Mesendoderm (in vitro differentiated cells): ENCODE measurements around the gene THAP7.

Experiments used
- DNase-seq: peaks from one replicate; pipeline ENCODE4 v3.0.0; 2013
- H2AK5ac ChIP-seq: 2 replicates; pipeline ENCODE4 v1.6.1; 2013; ENCODE audit warnings: low read length, inconsistent platforms
- H2BK120ac ChIP-seq: 2 replicates; pipeline ENCODE4 v1.6.1; 2013; ENCODE audit warnings: low read depth, mild to moderate bottlenecking, low read length, moderate library complexity, mixed read lengths
- H2BK15ac ChIP-seq: replicated peaks from 2 replicates; pipeline ENCODE4 v1.6.1; 2013; ENCODE audit warnings: low read depth, mild to moderate bottlenecking, moderate library complexity
- H2BK5ac ChIP-seq: 2 replicates; pipeline ENCODE4 v1.6.1; 2013; ENCODE audit warnings: low read length, inconsistent platforms
- H3K18ac ChIP-seq: 2 replicates; pipeline ENCODE4 v1.6.1; 2013; ENCODE audit warnings: mild to moderate bottlenecking, low read length, mixed read lengths
- H3K23ac ChIP-seq: one replicate; pipeline ENCODE4 v1.6.1; 2013; ENCODE audit warnings: low read length
- H3K27ac ChIP-seq: 2 replicates; pipeline ENCODE4 v1.5.1; 2013; ENCODE audit warnings: low read depth, mild to moderate bottlenecking, inconsistent platforms, low read length, moderate library complexity
- H3K27me3 ChIP-seq: 2 replicates; pipeline ENCODE4 v1.6.1; 2013; ENCODE audit warnings: low read length, control low read depth, mild to moderate bottlenecking, inconsistent platforms; ENCODE audit not compliant: insufficient read depth, poor library complexity
- H3K36me3 ChIP-seq: 2 replicates; pipeline ENCODE4 v1.6.1; 2013; ENCODE audit warnings: low read length, inconsistent platforms; ENCODE audit not compliant: control insufficient read depth, insufficient read depth
- H3K4ac ChIP-seq: one replicate; pipeline ENCODE4 v1.6.1; 2013; ENCODE audit warnings: low read depth, mild to moderate bottlenecking, low read length, moderate library complexity
- H3K4me1 ChIP-seq: 2 replicates; pipeline ENCODE4 v1.6.1; 2013; ENCODE audit warnings: low read depth, low read length, inconsistent platforms; ENCODE audit not compliant: control insufficient read depth
- H3K4me2 ChIP-seq: 2 replicates; pipeline ENCODE4 v1.6.1; 2013; ENCODE audit warnings: low read length
- H3K4me3 ChIP-seq: 2 replicates; pipeline ENCODE4 v1.5.1; 2013; ENCODE audit warnings: mild to moderate bottlenecking, low read length
- H3K56ac ChIP-seq: one replicate; pipeline ENCODE4 v1.6.1; 2013; ENCODE audit warnings: low read length
- H3K79me1 ChIP-seq: 2 replicates; pipeline ENCODE4 v1.6.1; 2013; ENCODE audit warnings: low read length, inconsistent platforms
- H3K79me2 ChIP-seq: 2 replicates; pipeline ENCODE4 v1.6.1; 2013; ENCODE audit warnings: mild to moderate bottlenecking, low read length; ENCODE audit not compliant: control insufficient read depth, insufficient read depth
- H3K9ac ChIP-seq: 2 replicates; pipeline ENCODE4 v1.6.1; 2013; ENCODE audit warnings: low read length, inconsistent platforms
- H4K5ac ChIP-seq: one replicate; pipeline ENCODE4 v1.6.1; 2013; ENCODE audit warnings: low read length
- H4K8ac ChIP-seq: one replicate; pipeline ENCODE4 v1.6.1; 2013; ENCODE audit warnings: low read depth, mild to moderate bottlenecking, control low read depth, low read length, moderate library complexity
- WGBS: extraction: QIAGEN DNeasy Blood & Tissue Kit; methylation state at CpG from one replicate; pipeline ENCODE4 v1.1.7; 2013; ENCODE audit warnings: low lambda C conversion rate, missing lambda C conversion rate; ENCODE audit not compliant: insufficient coverage; ENCODE audit errors: extremely low coverage; 5-methylcytosine and 5-hydroxymethylcytosine counted together

Gene THAP7

DNA sequence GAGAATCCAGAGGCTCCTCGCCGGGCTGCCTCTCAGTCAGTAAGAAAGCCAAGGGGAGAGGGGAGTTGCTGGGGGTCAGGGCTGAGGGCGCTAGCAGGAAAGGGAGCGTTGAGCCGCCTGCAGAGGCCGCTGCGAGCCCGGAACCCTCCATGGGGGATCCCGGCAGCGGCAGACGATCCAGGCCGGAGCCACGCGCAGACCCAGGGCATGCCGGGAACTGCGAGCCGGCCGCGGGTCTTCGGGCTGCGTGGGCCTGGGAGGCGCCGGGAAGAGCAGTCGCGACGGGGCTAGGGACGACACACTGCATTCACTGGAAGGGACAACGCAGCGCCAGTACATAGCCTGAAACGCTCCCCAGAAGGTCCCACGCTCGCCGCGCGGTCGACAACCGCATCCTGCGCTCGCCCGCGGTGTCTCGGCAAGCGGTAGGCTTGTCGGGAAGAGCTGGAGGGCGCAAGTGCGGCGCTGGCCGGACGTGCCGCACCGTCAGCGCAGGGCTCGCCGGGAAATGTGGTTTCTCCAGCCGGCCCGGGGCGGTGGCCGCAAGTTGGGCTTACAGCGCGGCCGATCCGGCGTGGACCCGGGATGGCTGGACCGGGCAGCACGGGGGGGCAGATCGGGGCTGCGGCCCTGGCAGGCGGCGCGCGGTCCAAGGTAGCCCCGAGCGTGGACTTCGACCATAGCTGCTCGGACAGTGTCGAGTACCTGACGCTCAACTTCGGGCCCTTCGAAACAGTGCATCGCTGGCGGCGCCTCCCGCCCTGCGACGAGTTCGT, 19.9 kb downstream of the THAP7 start, which contains the start of gene LZTR1:
TSS of gene LZTR1 (plus strand) at position 511 of the 776 bp plus-strand sequence. CDS start at position 586, 75 bp downstream.
- Histone ChIP-seq H3K56ac (peak within 1 kb of the TSS; percentile 99), H3K4me2 (peak within 1 kb of the TSS; percentile 90), H2BK5ac (peak within 1 kb of the TSS; percentile 97), H3K27ac (peak within 1 kb of the TSS; percentile 86), H3K9ac (peak within 1 kb of the TSS; percentile 98), H2BK120ac (no peak within 1 kb of the TSS), H2BK15ac (no peak within 1 kb of the TSS), H3K27me3 (no peaks in the 10 kb centered on the region), H3K18ac (peak within 1 kb of the TSS; percentile 75), H4K8ac (no peak within 1 kb of the TSS), H3K79me2 (no peaks in the 10 kb centered on the region), H3K4me3 (peak within 1 kb of the TSS; percentile 93), H3K4me1 (peaks cover 9% of the 10 kb centered on the region), H3K79me1 (peaks cover 4% of the 10 kb centered on the region), H3K36me3 (no peaks in the 10 kb centered on the region), H4K5ac (no peak within 1 kb of the TSS), H2AK5ac (peak within 1 kb of the TSS; percentile 91), H3K23ac (peak within 1 kb of the TSS; percentile 92), H3K4ac (peak within 1 kb of the TSS; percentile 38)
- DNase-seq: peak; percentile 90
- no CpG with 5 or more reads among the region's 87 CpGs for WGBS

- peak overlapping the region; percentile 99 for H3K56ac ChIP-seq
- WGBS: no CpG with 5 or more reads among the region's 10 CpGs
- peaks cover 4% of the 10 kb centered on the region for H3K79me1 ChIP-seq
Observed at GRCh38 chr22:20980938-20981722, 20.8 kb downstream of the THAP7 start.

DNA sequence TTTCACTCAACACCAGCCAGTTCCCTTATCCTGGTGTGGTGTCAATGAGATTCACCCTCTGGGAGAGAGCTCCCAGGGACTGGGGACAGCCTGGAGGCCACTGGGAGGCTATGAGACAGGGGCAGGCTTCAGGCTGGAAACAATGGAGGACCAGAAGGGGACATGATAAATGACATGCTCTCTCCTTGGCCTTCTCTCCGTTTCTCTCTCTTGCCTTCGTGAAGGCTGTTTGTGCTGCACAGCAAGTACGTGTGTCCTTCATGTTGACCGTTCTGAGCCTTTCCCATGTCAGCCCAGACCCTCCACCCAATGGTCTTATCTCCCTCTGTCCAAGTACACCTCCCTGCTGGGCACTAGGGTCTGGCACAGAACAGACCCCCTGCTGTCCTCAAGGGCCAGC, 21.4 kb downstream of the THAP7 start:
- H3K56ac ChIP-seq: no peak overlapping the region
- no CpG with 5 or more reads among the region's 4 CpGs for WGBS
- H2BK5ac ChIP-seq: no peak overlapping the region
- H4K8ac ChIP-seq: no peak overlapping the region
- no peaks in the 10 kb centered on the region for H3K36me3 ChIP-seq
- peaks cover 4% of the 10 kb centered on the region for H3K79me1 ChIP-seq
- H3K4me1 ChIP-seq: peaks cover 9% of the 10 kb centered on the region
- H4K5ac ChIP-seq: no peak overlapping the region
- H3K9ac ChIP-seq: no peak overlapping the region
- no peaks in the 10 kb centered on the region for H3K79me2 ChIP-seq
- H3K23ac ChIP-seq: no peak overlapping the region
- H3K4me2 ChIP-seq: no peak overlapping the region
- H3K4ac ChIP-seq: no peak overlapping the region
- H2AK5ac ChIP-seq: no peak overlapping the region
- H2BK120ac ChIP-seq: no peak overlapping the region
- H2BK15ac ChIP-seq: no peak overlapping the region
- H3K27me3 ChIP-seq: no peaks in the 10 kb centered on the region
- H3K27ac ChIP-seq: no peak overlapping the region
- no peak overlapping the region for H3K4me3 ChIP-seq
- no peak overlapping the region for H3K18ac ChIP-seq
- DNase-seq: no peak

More at GRCh38 chr22:20980938-20981722, 20.8 kb downstream of the THAP7 start:
- H3K36me3 ChIP-seq: no peaks in the 10 kb centered on the region
- no peak overlapping the region for H3K18ac ChIP-seq
- H3K4me3 ChIP-seq: peak overlapping the region; percentile 53
- peak overlapping the region; percentile 91 for H2AK5ac ChIP-seq
- H2BK5ac ChIP-seq: peak overlapping the region; percentile 54
- H3K27ac ChIP-seq: no peak overlapping the region
- H2BK120ac ChIP-seq: no peak overlapping the region
- H3K27me3 ChIP-seq: no peaks in the 10 kb centered on the region
- peak overlapping the region; percentile 98 for H3K9ac ChIP-seq
- peak overlapping the region; percentile 81 for H3K4me2 ChIP-seq
- no peak for DNase-seq
- H2BK15ac ChIP-seq: no peak overlapping the region
- no peaks in the 10 kb centered on the region for H3K79me2 ChIP-seq
- no peak overlapping the region for H4K5ac ChIP-seq
- peak overlapping the region; percentile 76 for H3K23ac ChIP-seq
- no peak overlapping the region for H4K8ac ChIP-seq
- no peak overlapping the region for H3K4ac ChIP-seq
- H3K4me1 ChIP-seq: peaks cover 9% of the 10 kb centered on the region

DNA sequence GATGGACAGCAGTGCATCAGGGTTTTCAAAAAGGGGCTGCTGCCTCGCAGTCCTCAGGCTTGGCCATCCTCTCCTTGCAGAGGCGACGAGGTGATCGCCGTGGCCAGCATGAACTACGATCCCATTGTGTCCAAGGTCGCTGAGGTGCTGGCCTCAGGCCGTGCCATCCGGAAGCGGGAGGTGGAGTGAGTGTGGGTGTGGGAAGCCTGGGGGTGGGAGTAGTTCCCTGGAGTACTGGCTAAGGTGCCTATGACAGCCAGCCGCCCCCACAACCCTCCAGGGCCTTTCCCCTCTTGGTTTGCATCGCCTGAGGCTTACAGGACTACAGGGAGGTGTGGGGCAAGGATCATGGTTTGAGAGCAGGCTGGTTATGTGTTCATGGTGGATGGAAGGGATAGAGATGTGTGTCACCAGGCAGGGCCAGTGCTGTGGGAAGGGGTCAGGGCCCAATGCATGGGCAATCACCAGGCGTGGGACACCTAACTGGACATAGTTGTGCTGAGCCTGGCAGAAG, 21.9 kb downstream of the THAP7 start:
- Histone ChIP-seq H2AK5ac (peak overlapping the region; percentile 9), H3K79me2 (no peaks in the 10 kb centered on the region), H2BK5ac (no peak overlapping the region), H4K5ac (no peak overlapping the region), H3K27me3 (no peaks in the 10 kb centered on the region), H2BK120ac (no peak overlapping the region), H3K4me2 (peak overlapping the region; percentile 6), H3K4me1 (peaks cover 9% of the 10 kb centered on the region), H3K9ac (peak overlapping the region; percentile 23), H3K23ac (no peak overlapping the region), H3K36me3 (no peaks in the 10 kb centered on the region), H3K4ac (no peak overlapping the region), H3K4me3 (no peak overlapping the region), H3K27ac (no peak overlapping the region), H3K56ac (peak overlapping the region; percentile 65), H3K79me1 (peaks cover 4% of the 10 kb centered on the region), H4K8ac (no peak overlapping the region), H3K18ac (no peak overlapping the region), H2BK15ac (no peak overlapping the region)
- WGBS: no CpG with 5 or more reads among the region's 13 CpGs
- no peak for DNase-seq

DNA sequence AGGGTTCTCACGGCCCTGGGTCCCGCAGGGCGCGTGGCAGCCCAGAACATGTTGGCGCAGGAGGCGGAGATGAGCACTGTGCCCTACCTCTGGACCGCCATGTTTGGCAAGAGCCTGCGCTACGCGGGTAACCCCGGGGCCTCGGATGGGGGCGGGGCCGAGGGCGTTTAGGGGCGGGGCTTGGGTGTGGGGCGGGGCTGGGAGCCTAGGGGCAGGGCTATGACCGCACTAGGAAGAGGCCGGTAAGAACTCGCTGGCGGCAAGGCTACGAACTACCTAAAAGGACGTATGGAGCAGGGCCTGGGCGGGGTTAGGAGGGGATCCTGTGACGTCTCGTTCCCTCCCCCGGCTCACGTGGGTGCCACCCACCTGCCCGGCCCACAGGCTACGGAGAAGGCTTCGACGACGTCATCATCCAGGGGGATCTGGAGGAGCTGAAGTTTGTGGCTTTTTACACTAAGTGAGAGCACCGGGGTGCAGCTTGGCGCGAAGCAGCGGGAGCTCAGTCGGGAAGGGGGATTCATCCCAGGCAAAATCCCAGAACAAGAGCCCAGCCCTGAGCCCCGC, 22.6 kb downstream of the THAP7 start:
- Histone ChIP-seq H3K27ac (no peak overlapping the region), H3K4ac (no peak overlapping the region), H3K9ac (peak overlapping the region; percentile 30), H3K4me2 (peak overlapping the region; percentile 53), H2BK5ac (no peak overlapping the region), H4K8ac (no peak overlapping the region), H3K36me3 (no peaks in the 10 kb centered on the region), H3K79me1 (peaks cover 4% of the 10 kb centered on the region), H2BK15ac (no peak overlapping the region), H3K18ac (no peak overlapping the region), H3K27me3 (no peaks in the 10 kb centered on the region), H4K5ac (no peak overlapping the region), H3K23ac (no peak overlapping the region), H2BK120ac (no peak overlapping the region), H2AK5ac (no peak overlapping the region), H3K4me3 (no peak overlapping the region), H3K4me1 (peaks cover 9% of the 10 kb centered on the region), H3K56ac (peak overlapping the region; percentile 86), H3K79me2 (no peaks in the 10 kb centered on the region)
- WGBS: no CpG with 5 or more reads among the region's 39 CpGs
- peak; percentile 98 for DNase-seq
